Right lung (tissue), 5 donors: ENCODE measurements around the gene NFE2L3. TPM values are rescaled to one million over a fixed set of nuclear protein-coding genes. Genes with fewer than 3 reads are reported as not detected.
"Not testable (repeated sequence)": the region's sequence is repeated elsewhere in the genome, so short reads cannot be mapped to it uniquely, and the experiment has no call there.

ENCODE experiments used
- DNase-seq, 2 donors: peaks; one replicate each; pipeline ENCODE4 v3.0.0-alpha.2; 2013
- polyA plus RNA-seq, 5 donors: library from polyadenylated mRNA; unstranded; fragments of 120-200 nt; gene quantifications; one replicate each; pipeline versions ENCODE4 v1.2.1 to v1.2.3, GENCODE V29; 2013; ENCODE audit warnings: inconsistent platforms in 1 of 5, low replicate concordance in 1 of 5; ENCODE audit not compliant: insufficient read length in 5 of 5, insufficient read depth in 1 of 5

NFE2L3 gene
- polyA plus RNA-seq, 5 donors = 15.8 to 23.2 (median 21.9) TPM

- no peak for DNase-seq
Measured at GRCh38 chr7:26165950-26166683, 14.1 kb downstream of the NFE2L3 start.

- no peak for DNase-seq
Measured at GRCh38 chr7:26166684-26167266, 14.8 kb downstream of the NFE2L3 start.

GRCh38 chr7:26167303-26167934 lies 15.4 kb downstream of the NFE2L3 start:
- DNase-seq = no peak

GRCh38 chr7:26168458-26169023 lies 16.5 kb downstream of the NFE2L3 start:
- DNase-seq = no peak

DNA sequence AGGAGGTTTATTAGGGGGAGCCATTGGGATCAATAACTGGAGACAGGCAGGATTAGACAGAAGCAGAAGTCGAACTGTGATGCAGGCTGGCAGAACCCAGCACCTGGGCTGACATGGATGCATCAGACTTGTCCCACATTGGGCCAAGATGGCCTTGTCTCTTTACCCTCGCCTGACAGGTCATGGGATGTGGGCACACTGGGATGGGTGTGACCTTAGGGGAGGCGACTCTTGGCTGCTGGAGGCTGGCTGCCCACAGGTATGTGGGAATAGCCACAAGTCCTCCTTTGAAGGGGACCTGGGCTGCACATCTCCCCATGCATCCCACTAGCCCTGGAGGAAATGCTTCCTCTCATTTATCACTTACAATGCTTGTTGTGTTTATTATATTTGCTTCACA lies 17.3 kb downstream of the NFE2L3 start:
- DNase-seq = no peak

- no peak for DNase-seq
Measured at GRCh38 chr7:26170663-26171062, 18.7 kb downstream of the NFE2L3 start.

DNA sequence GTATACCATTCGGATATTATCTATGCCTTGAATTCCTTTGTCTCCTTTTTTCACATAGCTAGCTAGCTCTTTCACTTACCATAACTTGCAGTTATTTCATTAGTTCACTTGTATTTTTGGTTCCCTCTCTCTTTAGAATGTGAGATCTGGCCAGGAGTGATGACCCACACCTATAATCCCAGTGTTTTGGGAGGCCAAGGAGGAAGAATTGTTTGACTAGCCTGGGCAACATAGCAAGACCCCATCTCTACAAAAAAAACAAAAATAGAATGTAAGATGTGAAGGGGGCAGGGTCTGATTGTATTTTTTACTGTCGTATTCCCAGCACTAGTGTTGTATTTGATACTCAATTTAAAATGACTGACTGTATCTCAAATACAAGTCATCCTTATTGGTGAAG lies 19.6 kb downstream of the NFE2L3 start:
- no peak for DNase-seq

GRCh38 chr7:26172048-26172447 lies 20.1 kb downstream of the NFE2L3 start:
- DNase-seq = no peak

GRCh38 chr7:26175903-26176302 lies 23.9 kb downstream of the NFE2L3 start:
- not testable (repeated sequence) for DNase-seq

DNA sequence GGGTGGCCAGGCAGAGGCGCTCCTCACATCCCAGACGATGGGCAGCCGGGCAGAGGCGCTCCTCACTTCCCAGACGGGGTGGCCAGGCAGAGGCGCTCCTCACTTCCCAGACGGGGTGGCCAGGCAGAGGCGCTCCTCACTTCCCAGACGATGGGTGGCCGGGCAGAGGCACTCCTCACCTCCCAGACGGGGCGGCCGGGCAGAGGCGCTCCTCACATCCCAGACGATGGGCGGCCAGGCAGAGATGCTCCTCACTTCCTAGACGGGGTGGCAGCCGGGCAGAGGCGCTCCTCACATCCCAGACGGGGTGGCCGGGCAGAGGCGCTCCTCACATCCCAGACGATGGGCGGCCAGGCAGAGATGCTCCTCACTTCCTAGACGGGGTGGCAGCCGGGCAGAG lies 24.7 kb downstream of the NFE2L3 start:
- DNase-seq = not testable (repeated sequence)

- not testable (repeated sequence) for DNase-seq
Measured at GRCh38 chr7:26177269-26177668, 25.3 kb downstream of the NFE2L3 start.

DNA sequence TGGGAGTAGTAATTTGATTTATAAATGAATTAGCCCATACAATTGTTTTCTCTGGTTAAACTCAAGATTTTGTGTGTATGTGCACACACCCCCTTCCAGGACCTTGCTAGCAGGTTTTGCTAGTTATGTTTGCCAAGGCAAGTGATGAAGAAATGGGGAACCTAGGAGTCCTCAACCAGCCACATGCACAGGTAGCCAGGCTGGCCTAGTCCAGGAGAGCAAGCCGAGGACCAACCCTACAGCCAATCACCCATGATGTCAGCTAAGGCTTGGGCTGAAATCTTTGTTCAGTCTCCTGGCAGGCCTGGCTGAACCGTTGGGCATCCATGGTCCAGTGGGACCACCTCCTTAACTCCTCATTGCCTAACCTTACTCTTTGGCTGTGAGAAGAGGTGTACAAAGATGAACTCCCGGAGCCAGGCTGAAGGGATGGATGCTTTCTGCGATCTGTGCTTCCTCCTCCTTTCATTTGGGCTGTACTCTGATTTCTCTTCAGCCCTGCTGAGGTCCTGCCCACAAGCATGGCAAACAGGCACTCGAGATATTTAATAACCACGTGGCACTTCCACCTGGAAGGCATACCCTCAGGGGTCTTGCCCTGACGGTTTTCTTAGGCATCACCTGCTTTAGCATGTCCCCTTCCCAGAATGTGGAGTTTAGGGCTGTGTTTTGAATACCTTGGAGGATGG lies 26.4 kb downstream of the NFE2L3 start:
- no peak for DNase-seq

DNA sequence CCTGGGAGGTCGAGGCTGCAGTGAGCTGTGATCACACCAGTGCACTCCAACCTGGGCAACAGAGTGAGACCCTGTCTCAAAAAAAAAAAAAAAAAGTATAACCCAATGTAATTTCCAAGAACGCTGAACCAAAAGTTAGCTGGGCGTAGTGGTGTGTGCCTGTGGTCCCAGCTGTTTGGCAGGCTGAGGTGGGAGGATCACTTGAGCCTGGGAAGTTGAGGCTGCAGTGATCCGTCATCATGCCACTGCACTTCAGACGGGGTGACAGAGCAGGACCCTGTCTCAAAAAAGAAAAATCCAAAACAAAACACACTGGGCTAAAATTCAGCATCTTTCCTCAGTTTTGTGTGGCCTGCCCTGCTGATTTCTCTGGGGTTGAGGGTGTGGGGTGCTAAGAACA lies 27.4 kb downstream of the NFE2L3 start:
- no peak for DNase-seq

DNA sequence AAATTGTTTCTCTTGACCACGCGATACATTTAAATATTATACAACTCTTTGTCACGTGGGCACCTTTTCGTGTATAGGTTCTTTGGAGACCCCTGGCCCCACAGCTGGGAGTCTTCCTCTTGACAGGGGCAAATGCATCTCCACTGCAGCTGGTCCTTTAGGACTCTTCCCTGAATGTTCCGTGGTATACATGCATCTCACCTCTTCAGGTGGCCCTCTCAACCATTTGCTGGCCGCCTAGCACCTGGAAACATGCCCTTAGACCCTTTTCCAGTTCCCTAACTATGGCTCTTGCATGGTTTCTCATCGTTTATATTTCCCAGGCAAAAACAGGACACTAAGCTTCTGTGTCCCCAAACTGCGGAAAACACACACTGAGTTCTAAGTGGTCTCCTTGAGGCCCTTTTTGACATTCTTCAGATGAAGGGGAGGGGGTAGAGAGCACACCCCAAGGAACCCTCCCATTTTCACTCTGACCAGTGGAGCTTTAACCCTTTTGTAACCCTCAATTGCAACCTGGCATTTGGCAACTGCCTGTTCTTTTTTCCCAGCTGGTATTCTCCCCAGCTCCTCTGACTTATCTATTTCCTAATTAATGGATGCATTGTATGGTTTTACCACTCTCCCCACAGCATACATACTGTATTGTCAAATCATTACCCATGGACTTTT lies 28.0 kb downstream of the NFE2L3 start:
- DNase-seq = no peak

GRCh38 chr7:26180792-26181198 lies 28.8 kb downstream of the NFE2L3 start:
- DNase-seq = no peak

DNA sequence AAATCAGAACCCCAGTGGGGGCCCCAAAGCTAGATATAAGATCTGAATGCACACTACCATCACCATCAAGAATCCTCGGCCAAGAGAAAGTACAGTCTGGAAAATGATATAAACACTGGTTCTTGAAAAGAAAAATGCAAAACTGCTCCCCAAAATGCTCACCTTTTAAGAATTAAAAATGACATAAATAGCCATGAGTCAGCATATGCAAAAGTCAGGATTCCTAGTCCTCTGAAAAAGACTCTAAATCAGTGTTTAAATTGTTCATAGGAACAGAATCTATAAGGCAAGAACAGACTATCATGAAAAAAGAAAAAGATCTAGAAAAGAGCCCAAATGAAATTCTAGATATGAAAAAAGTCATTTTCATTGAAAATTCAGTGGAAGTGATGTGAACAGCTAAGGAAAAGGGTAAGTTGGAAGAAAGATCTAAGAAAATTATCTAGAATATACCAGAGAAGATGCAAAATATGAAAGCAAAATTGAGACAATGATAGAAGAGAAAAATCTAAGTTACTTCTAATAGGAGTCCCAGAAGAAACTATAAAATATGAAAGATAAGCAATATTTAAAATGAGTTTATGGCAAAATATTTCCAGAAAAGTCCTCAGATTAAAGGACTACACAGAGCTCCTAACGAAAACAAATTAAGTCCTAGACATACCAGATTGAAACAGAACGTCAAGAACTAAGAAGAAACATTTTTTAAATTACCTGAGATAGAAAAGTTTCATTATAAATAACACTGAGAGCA lies 29.7 kb downstream of the NFE2L3 start:
- DNase-seq = no peak

- no peak for DNase-seq
Measured at GRCh38 chr7:26182283-26182682, 30.3 kb downstream of the NFE2L3 start.

GRCh38 chr7:26182706-26183105 lies 30.7 kb downstream of the NFE2L3 start:
- no peak for DNase-seq

GRCh38 chr7:26183545-26184280 lies 31.7 kb downstream of the NFE2L3 start:
- DNase-seq = no peak
